Naive thymus-derived CD8-positive, alpha-beta T cell (primary cell): Measurements from ENCODE around the gene METTL17. TPM values are rescaled to one million over a fixed set of nuclear protein-coding genes. Genes with fewer than 3 reads are reported as not detected.

Source experiments
- ATAC-seq, 2 donors: fragments of 150-1000 bp; cut with Tn5 transposase in 1 of 2; sonication (Bioruptor Pico), chemical (Tn5 transposase) in 1 of 2; 1 replicate in 1 of 2; 2 replicates in 1 of 2; pipeline ENCODE4 v1.10.0; 2021; ENCODE audit warnings: mild to moderate bottlenecking in 2 of 2, moderate library complexity in 2 of 2
- POLR2A ChIA-PET: fragments of 350-600 bp; sonication (Branson Sonifier 250); formaldehyde crosslinking; loops from one replicate; lab custom pipeline; 2021; ENCODE audit warnings: antibody characterized with exemption; lab: Charles Lee
- DNase-seq, 10 donors: peaks; one replicate each; pipeline versions ENCODE4 v3.0.0 to v3.0.0-alpha.2; 2020 to 2022
- H3K27ac Mint-ChIP-seq, 10 donors: one replicate each; pipeline ENCODE4 v1.8.0; 2020 to 2022; ENCODE audit warnings: mild to moderate bottlenecking in 10 of 10, mixed read lengths in 10 of 10, moderate library complexity in 4 of 10, inconsistent platforms in 1 of 10
- H3K27me3 Mint-ChIP-seq, 5 donors: one replicate each; pipeline ENCODE4 v1.8.0; 2021 to 2022; ENCODE audit warnings: mixed read lengths in 5 of 5
- H3K36me3 Mint-ChIP-seq, 3 donors: one replicate each; pipeline ENCODE4 v1.8.0; 2020 to 2022; ENCODE audit warnings: mixed read lengths in 3 of 3, mild to moderate bottlenecking in 2 of 3, inconsistent platforms in 1 of 3
- H3K4me1 Mint-ChIP-seq, 4 donors: one replicate each; pipeline ENCODE4 v1.8.0; 2021 to 2022; ENCODE audit warnings: mixed read lengths in 4 of 4
- H3K4me3 Mint-ChIP-seq, 10 donors: one replicate each; pipeline ENCODE4 v1.8.0; 2020 to 2022; ENCODE audit warnings: mild to moderate bottlenecking in 10 of 10, mixed read lengths in 10 of 10, moderate library complexity in 6 of 10, inconsistent platforms in 1 of 10
- H3K9me3 Mint-ChIP-seq, 9 donors: one replicate each; pipeline ENCODE4 v1.8.0; 2020 to 2022; ENCODE audit warnings: mixed read lengths in 9 of 9, mild to moderate bottlenecking in 3 of 9, inconsistent platforms in 1 of 9, moderate library complexity in 1 of 9
- polyA plus RNA-seq, 3 donors: library from polyadenylated mRNA; unstranded; fragments of 300-500 nt; fragmentation: Illumina TruSeq; gene quantifications; one replicate each; pipeline ENCODE4 v1.2.3, GENCODE V29; 2021
- total RNA-seq, 8 experiments: library from RNA in 2 of 8; stranded (reverse) in 2 of 8; gene quantifications; one replicate each; pipeline ENCODE4 v1.2.3 and lab custom pipeline; 2021 to 2026

The METTL17 gene
- total and polyA plus RNA-seq, 5 experiments from 2014 or later = 29.8 to 127 (median 50.8) TPM

- no peaks in the 10 kb centered on the region for H3K9me3 Mint-ChIP-seq
- peaks cover 13 to 14% (median 14%) of the 10 kb centered on the region in 4 donors for H3K4me1 Mint-ChIP-seq
- H3K27ac Mint-ChIP-seq = peak overlapping the region in 2 of 10 donors; percentile 50 to 51
- H3K27me3 Mint-ChIP-seq = peaks cover 0 to 13% (median 2%) of the 10 kb centered on the region in 5 donors
- DNase-seq = no peak
- H3K4me3 Mint-ChIP-seq = no peak overlapping the region
- POLR2A ChIA-PET = interaction anchor here (1.4 kb wide), 1 partner anchor 86 kb away, joined by 4 read pairs; no protein-coding TSS in a partner anchor
- peaks cover 0 to 45% (median 8%) of the 10 kb centered on the region in 3 donors for H3K36me3 Mint-ChIP-seq
- no peak for ATAC-seq
Observed at GRCh38 chr14:21018286-21018685, 28.5 kb downstream of the METTL17 start.

- POLR2A ChIA-PET = no interaction called here
- peaks cover 0 to 45% (median 8%) of the 10 kb centered on the region in 3 donors for H3K36me3 Mint-ChIP-seq
- H3K4me1 Mint-ChIP-seq = peaks cover 14 to 18% (median 18%) of the 10 kb centered on the region in 4 donors
Observed at GRCh38 chr14:21018781-21019180, 29.0 kb downstream of the METTL17 start.

GRCh38 chr14:21019366-21019765 is 29.6 kb downstream of the METTL17 start:
- ATAC-seq (no peak), DNase-seq (no peak)
- POLR2A ChIA-PET = interaction anchor here (0.7 kb wide), 1 partner anchor 77 kb away, joined by 4 read pairs; no protein-coding TSS in a partner anchor
- Mint-ChIP-seq H3K9me3 (no peaks in the 10 kb centered on the region), H3K27me3 (peaks cover 0 to 11% (median under 1%) of the 10 kb centered on the region in 5 donors), H3K27ac (no peak overlapping the region), H3K36me3 (peaks cover 0 to 45% (median 8%) of the 10 kb centered on the region in 3 donors), H3K4me3 (no peak overlapping the region), H3K4me1 (peaks cover 20 to 24% (median 23%) of the 10 kb centered on the region in 4 donors)

More at GRCh38 chr14:21018781-21019180, 29.0 kb downstream of the METTL17 start:
- H3K4me3 Mint-ChIP-seq = no peak overlapping the region
- DNase-seq (no peak), ATAC-seq (no peak)
- H3K27ac Mint-ChIP-seq = peak overlapping the region in 1 of 10 donors; percentile 51
- H3K27me3 Mint-ChIP-seq = peaks cover 0 to 13% (median 2%) of the 10 kb centered on the region in 5 donors
- no peaks in the 10 kb centered on the region for H3K9me3 Mint-ChIP-seq

DNA sequence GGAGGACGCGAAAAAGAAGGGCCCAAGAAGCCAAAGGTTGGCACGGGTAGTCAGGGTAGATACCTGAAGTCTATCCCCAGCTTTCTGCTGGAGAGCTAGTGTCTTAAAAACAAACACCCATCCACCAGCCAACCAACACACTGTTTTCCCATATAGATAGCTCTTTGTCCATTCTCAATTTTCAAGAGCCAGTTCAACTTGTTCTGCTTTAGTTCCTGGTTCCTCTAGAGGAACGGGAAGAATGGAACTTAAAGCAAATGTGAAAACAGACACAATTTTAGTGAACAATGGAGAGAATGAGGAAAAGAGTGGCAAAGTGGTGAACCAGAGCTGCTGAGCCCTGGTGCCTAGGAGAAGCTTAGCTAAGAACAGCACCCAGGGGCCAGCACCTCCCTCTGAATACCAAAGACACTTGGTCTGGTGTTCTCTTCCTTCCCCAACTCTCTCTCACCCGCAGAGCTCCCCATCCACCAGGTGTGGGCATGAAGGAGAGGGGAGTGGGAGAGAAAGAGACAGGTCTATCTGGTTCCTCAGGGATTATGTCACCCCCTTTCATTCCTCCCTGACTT is 31.3 kb downstream of the METTL17 start:
- H3K36me3 Mint-ChIP-seq = peaks cover 0 to 45% (median 8%) of the 10 kb centered on the region in 3 donors
- peaks cover 0 to 7% (median 0%) of the 10 kb centered on the region in 5 donors for H3K27me3 Mint-ChIP-seq
- no peak overlapping the region for H3K4me3 Mint-ChIP-seq
- no peaks in the 10 kb centered on the region for H3K9me3 Mint-ChIP-seq
- DNase-seq = no peak
- peaks cover 21 to 25% (median 24%) of the 10 kb centered on the region in 4 donors for H3K4me1 Mint-ChIP-seq
- H3K27ac Mint-ChIP-seq = peak overlapping the region in 1 of 10 donors; percentile 15
- POLR2A ChIA-PET = interaction anchor here (1.5 kb wide), 1 partner anchor 12 kb away, joined by 3 read pairs; no protein-coding TSS in a partner anchor
- ATAC-seq = no peak

DNA sequence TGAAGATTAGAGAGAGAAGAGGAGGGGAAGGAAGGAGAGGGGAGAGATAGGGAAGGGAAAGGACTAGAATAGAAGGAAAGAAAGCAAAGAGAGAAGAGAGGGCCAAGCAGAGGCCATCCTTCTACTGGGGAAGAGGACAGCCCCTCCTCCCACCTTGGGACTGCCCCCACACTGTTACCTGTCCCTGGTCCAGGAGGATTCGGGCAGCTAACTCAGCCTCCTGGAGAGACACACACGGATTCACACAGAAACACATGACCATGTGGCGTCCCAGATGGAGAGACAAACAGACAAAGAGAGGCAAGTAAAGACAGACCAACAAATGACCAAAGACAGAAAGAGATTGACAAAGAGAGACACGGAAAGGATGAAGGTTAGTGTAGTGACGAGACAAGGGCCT is 32.9 kb downstream of the METTL17 start:
- Mint-ChIP-seq H3K27me3 (peaks cover 0 to 7% (median 0%) of the 10 kb centered on the region in 5 donors), H3K9me3 (no peaks in the 10 kb centered on the region), H3K4me1 (peaks cover 21 to 26% (median 24%) of the 10 kb centered on the region in 4 donors), H3K4me3 (peak overlapping the region; percentile 3 to 94 (median 46)), H3K36me3 (peaks cover 0 to 41% (median 5%) of the 10 kb centered on the region in 3 donors), H3K27ac (peak overlapping the region in 5 of 10 donors; percentile 32 to 58 (median 38))
- DNase-seq = no peak
- no peak for ATAC-seq
- POLR2A ChIA-PET = interaction anchor here (2.4 kb wide), 1 partner anchor 81 kb away, joined by 12 read pairs; no protein-coding TSS in a partner anchor

GRCh38 chr14:21023174-21023573 is 33.4 kb downstream of the METTL17 start:
- ATAC-seq (no peak), DNase-seq (no peak)
- Mint-ChIP-seq H3K4me1 (peaks cover 21 to 26% (median 24%) of the 10 kb centered on the region in 4 donors), H3K4me3 (peak overlapping the region; percentile 3 to 96 (median 88)), H3K9me3 (no peaks in the 10 kb centered on the region), H3K27ac (peak overlapping the region in 2 of 10 donors; percentile 36 to 94), H3K27me3 (peaks cover 0 to 7% (median 0%) of the 10 kb centered on the region in 5 donors), H3K36me3 (peaks cover 0 to 37% (median 3%) of the 10 kb centered on the region in 3 donors)
- POLR2A ChIA-PET = interaction anchor here (0.8 to 2.4 kb wide), 2 partner anchors 9 to 81 kb away, joined by 3 to 12 read pairs; no protein-coding TSS in a partner anchor

GRCh38 chr14:21023817-21024584 is 34.2 kb downstream of the METTL17 start:
- peak overlapping the region; percentile 86 to 96 (median 93) for H3K4me3 Mint-ChIP-seq
- ATAC-seq = peak; percentile 21 to 22
- peak in 4 of 10 donors; percentile 1 to 27 (median 19) for DNase-seq

DNA sequence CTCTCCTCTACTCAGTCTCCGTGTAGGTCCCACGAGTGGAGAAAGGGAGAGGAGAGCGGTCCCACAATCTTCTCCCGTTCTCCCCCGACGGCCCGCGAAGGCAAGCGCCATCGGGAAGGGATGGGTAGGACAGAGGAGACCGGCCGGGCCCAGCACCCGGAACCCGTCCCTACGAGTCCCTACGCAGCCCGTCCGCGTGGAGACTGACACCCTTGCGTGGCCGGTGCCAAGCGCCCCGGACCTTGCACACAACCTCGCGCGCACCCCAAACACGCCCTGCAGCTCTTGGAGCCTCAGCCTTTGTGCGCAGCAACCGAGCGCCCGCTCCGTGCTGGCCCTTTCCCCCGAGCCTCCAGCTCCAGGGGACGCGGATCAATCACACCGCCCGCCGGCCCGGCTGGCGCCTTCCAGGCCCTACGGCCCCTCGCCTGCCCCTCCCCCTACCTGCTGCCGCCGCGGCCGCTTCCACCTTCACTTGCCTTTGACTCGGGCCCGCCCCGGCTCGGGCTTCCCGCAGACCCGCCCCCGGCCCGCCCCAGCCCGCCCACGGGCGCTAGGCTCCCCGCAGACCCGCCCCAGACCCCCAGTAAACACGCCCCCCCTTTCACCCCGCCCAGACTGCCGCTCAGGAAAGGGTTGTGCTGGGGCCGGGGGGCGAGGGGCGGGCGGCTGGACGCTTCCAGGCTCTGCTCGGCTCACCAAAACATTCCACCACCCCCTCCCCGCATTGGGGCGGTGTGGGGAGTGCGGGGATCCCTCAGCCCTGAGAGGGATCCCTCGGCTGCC is 35.0 kb downstream of the METTL17 start, which contains the start of gene NDRG2:
Gene NDRG2 (minus strand): TSS at position 477 of the 786 bp plus-strand sequence. CDS start 1,746 bp downstream, outside the sequence.
- POLR2A ChIA-PET = interaction anchor here (1.1 to 2.4 kb wide), 4 partner anchors 10 to 682 kb away, joined by 3 to 12 read pairs (median 6); partner anchors contain the start of gene RNASE13
- H3K9me3 Mint-ChIP-seq = no peaks in the 10 kb centered on the region
- DNase-seq (peak; percentile 58 to 88 (median 74)), ATAC-seq (peak; percentile 88 to 90)
- peaks cover 0 to 23% (median 3%) of the 10 kb centered on the region in 3 donors for H3K36me3 Mint-ChIP-seq
- H3K4me3 Mint-ChIP-seq = peak within 1 kb of the TSS; percentile 86 to 96 (median 93)
- peaks cover 0 to 7% (median 0%) of the 10 kb centered on the region in 5 donors for H3K27me3 Mint-ChIP-seq
- H3K27ac Mint-ChIP-seq = peak within 1 kb of the TSS; percentile 61 to 94 (median 88)
- H3K4me1 Mint-ChIP-seq = peaks cover 21 to 26% (median 24%) of the 10 kb centered on the region in 4 donors

More at GRCh38 chr14:21023817-21024584, 34.2 kb downstream of the METTL17 start:
- POLR2A ChIA-PET = interaction anchor here (0.8 to 2.4 kb wide), 5 partner anchors 8 to 681 kb away, joined by 3 to 12 read pairs (median 5); partner anchors contain the start of gene RNASE13
- H3K27me3 Mint-ChIP-seq = peaks cover 0 to 7% (median 0%) of the 10 kb centered on the region in 5 donors
- peak overlapping the region; percentile 41 to 94 (median 84) for H3K27ac Mint-ChIP-seq
- H3K9me3 Mint-ChIP-seq = no peaks in the 10 kb centered on the region
- peaks cover 0 to 30% (median 3%) of the 10 kb centered on the region in 3 donors for H3K36me3 Mint-ChIP-seq
- H3K4me1 Mint-ChIP-seq = peaks cover 21 to 26% (median 24%) of the 10 kb centered on the region in 4 donors

- H3K36me3 Mint-ChIP-seq = peaks cover 0 to 14% (median 3%) of the 10 kb centered on the region in 3 donors
- H3K27ac Mint-ChIP-seq = peak overlapping the region in 8 of 10 donors; percentile 26 to 93 (median 84)
- POLR2A ChIA-PET = interaction anchor here (1.4 to 2.4 kb wide), 2 partner anchors 11 to 78 kb away, joined by 5 to 12 read pairs; no protein-coding TSS in a partner anchor
Observed at GRCh38 chr14:21025371-21026273, 35.8 kb downstream of the METTL17 start.

GRCh38 chr14:21026274-21026987 is 36.7 kb downstream of the METTL17 start:
- DNase-seq (no peak), ATAC-seq (no peak)
- Mint-ChIP-seq H3K4me3 (peak overlapping the region; percentile 46 to 96 (median 80)), H3K27ac (peak overlapping the region in 6 of 10 donors; percentile 2 to 81 (median 56)), H3K36me3 (peaks cover 0 to 6% (median 2%) of the 10 kb centered on the region in 3 donors), H3K9me3 (no peaks in the 10 kb centered on the region), H3K27me3 (peaks cover 0 to 7% (median 0%) of the 10 kb centered on the region in 5 donors), H3K4me1 (peaks cover 21 to 26% (median 24%) of the 10 kb centered on the region in 4 donors)
- POLR2A ChIA-PET = interaction anchor here (1.1 kb wide), 1 partner anchor 78 kb away, joined by 3 read pairs; no protein-coding TSS in a partner anchor

More at GRCh38 chr14:21025371-21026273, 35.8 kb downstream of the METTL17 start:
- no peaks in the 10 kb centered on the region for H3K9me3 Mint-ChIP-seq
- H3K4me1 Mint-ChIP-seq = peaks cover 21 to 26% (median 24%) of the 10 kb centered on the region in 4 donors
- H3K4me3 Mint-ChIP-seq = peak overlapping the region; percentile 86 to 96 (median 93)
- H3K27me3 Mint-ChIP-seq = peaks cover 0 to 7% (median 0%) of the 10 kb centered on the region in 5 donors
- no peak for ATAC-seq
- peak in 3 of 10 donors; percentile 10 to 34 (median 24) for DNase-seq
